ENCODE results near the gene CHD5.

- TF ChIP-seq CTCF (IDR thresholded peaks at IDR 0.05) (no peak), POLR2AphosphoS5 (IDR thresholded peaks at IDR 0.05) (no peak)
These were observed 73.8 kb downstream of the CHD5 start for GRCh38 chr1:6106321-6106731.
